HepG2 (cell line): ENCODE data around the gene SCFD2. TPM values are rescaled to one million over a fixed set of nuclear protein-coding genes. Genes with fewer than 3 reads are reported as not detected.

Experiments used
- CAMTA2 ChIP-seq: sonication (generic); formaldehyde crosslinking; IDR thresholded peaks from 2 replicates; pipeline ENCODE4 v1.4.0; 2020; ENCODE audit warnings: mild to moderate bottlenecking, missing genetic modification reagents, borderline replicate concordance
- GABPB1 ChIP-seq: IDR thresholded peaks from 2 replicates; pipeline ENCODE4 v1.6.1; 2016; ENCODE audit warnings: mild to moderate bottlenecking, missing genetic modification reagents, moderate library complexity, missing compliant biosample characterization
- KDM6A ChIP-seq: IDR thresholded peaks from 2 replicates; pipeline ENCODE4 v1.6.1; 2016; ENCODE audit warnings: low read depth
- KLF9 ChIP-seq: IDR thresholded peaks from 2 replicates; pipeline ENCODE4 v1.6.1; 2016; ENCODE audit warnings: low read depth
- MXI1 ChIP-seq: IDR thresholded peaks from 3 replicates; pipeline ENCODE4 v1.6.1; 2012; ENCODE audit warnings: low read depth, low read length, inconsistent platforms, borderline replicate concordance
- RELA ChIP-seq: sonication (generic); formaldehyde crosslinking; IDR thresholded peaks from 2 replicates; pipeline ENCODE4 v1.4.0; 2020; ENCODE audit warnings: missing genetic modification reagents
- RXRB ChIP-seq: IDR thresholded peaks from 2 replicates; pipeline ENCODE4 v1.6.1; 2016; ENCODE audit warnings: borderline replicate concordance, missing genetic modification reagents, missing compliant biosample characterization
- THAP11 ChIP-seq: IDR thresholded peaks from 2 replicates; pipeline ENCODE4 v1.6.1; 2016; ENCODE audit warnings: missing biosample characterization, missing genetic modification reagents
- ZBTB8A ChIP-seq: sonication (generic); formaldehyde crosslinking; IDR thresholded peaks from 2 replicates; pipeline ENCODE4 v1.4.0; 2020; ENCODE audit warnings: mild to moderate bottlenecking, low read depth, missing genetic modification reagents, borderline replicate concordance
- ZFAT ChIP-seq: sonication (generic); formaldehyde crosslinking; conservative IDR thresholded peaks from 2 replicates; pipeline ENCODE4 v1.8.1; 2023; ENCODE audit warnings: missing genetic modification reagents, inconsistent platforms
- ZNF282 ChIP-seq: fragments of 450-650 bp; IDR thresholded peaks from 2 replicates; pipeline ENCODE4 v1.6.1; 2018; ENCODE audit not compliant: partially characterized antibody
- ZNF547 ChIP-seq: sonication (generic); formaldehyde crosslinking; IDR thresholded peaks from 2 replicates; pipeline ENCODE4 v1.5.1; 2020; ENCODE audit warnings: mild to moderate bottlenecking, missing genetic modification reagents
- ZNF883 ChIP-seq: sonication (generic); formaldehyde crosslinking; IDR thresholded peaks from 2 replicates; pipeline ENCODE4 v1.5.1; 2020; ENCODE audit warnings: mild to moderate bottlenecking, missing genetic modification reagents; ENCODE audit errors: not compliant biosample characterization
- polyA plus RNA-seq, 8 experiments: library from polyadenylated mRNA; depleted of rRNA in 3 of 8; stranded (reverse) in 7 of 8; unstranded in 1 of 8; fragments of >200 nt; fragmentation: Illumina TruSeq in 4 of 8; extraction: Trizol in 4 of 8; gene quantifications; 2 replicates each; pipeline versions ENCODE4 v1.2.1 to v1.2.3, GENCODE V29; 2011 to 2016; ENCODE audit warnings: low read depth in 4 of 8, missing spikeins in 1 of 8, mixed read lengths in 1 of 8; ENCODE audit not compliant: insufficient read depth in 1 of 8
- total RNA-seq, 5 experiments: library from RNA; depleted of rRNA; stranded (reverse); fragments of >200 nt; fragmentation: Illumina TruSeq; extraction: Trizol; gene quantifications; 2 replicates each; pipeline ENCODE4 v1.2.3, GENCODE V29; 2016; ENCODE audit warnings: low read depth in 1 of 5
- TF ChIP-seq, protein P1 (sequence below): IDR thresholded peaks from 2 replicates; pipeline ENCODE4 v1.6.1; 2016; ENCODE audit warnings: low read depth, missing genetic modification reagents, missing compliant biosample characterization
- TF ChIP-seq, protein P2 (sequence below): sonication (generic); formaldehyde crosslinking; IDR thresholded peaks from 2 replicates; pipeline ENCODE4 v1.5.1; 2020; ENCODE audit warnings: missing genetic modification reagents, mild to moderate bottlenecking, borderline replicate concordance
- TF ChIP-seq, protein P3 (sequence below): fragments of 450-650 bp; IDR thresholded peaks from 2 replicates; pipeline ENCODE4 v1.6.1; 2016
- TF ChIP-seq, protein P4 (sequence below): sonication (generic); formaldehyde crosslinking; IDR thresholded peaks from 2 replicates; pipeline ENCODE4 v1.4.0; 2020; ENCODE audit warnings: missing genetic modification reagents
- TF ChIP-seq, protein P5 (sequence below): sonication (generic); formaldehyde crosslinking; IDR thresholded peaks from 2 replicates; pipeline ENCODE4 v1.5.0; 2020; ENCODE audit warnings: mild to moderate bottlenecking, low read depth, missing genetic modification reagents, borderline replicate concordance

SCFD2 gene
- total and polyA plus RNA-seq, 2 of the 13 experiments (the other 11 are each of a cell fraction or from before 2014, with no cell fraction given): 4.6 to 15.6 TPM

DNA sequence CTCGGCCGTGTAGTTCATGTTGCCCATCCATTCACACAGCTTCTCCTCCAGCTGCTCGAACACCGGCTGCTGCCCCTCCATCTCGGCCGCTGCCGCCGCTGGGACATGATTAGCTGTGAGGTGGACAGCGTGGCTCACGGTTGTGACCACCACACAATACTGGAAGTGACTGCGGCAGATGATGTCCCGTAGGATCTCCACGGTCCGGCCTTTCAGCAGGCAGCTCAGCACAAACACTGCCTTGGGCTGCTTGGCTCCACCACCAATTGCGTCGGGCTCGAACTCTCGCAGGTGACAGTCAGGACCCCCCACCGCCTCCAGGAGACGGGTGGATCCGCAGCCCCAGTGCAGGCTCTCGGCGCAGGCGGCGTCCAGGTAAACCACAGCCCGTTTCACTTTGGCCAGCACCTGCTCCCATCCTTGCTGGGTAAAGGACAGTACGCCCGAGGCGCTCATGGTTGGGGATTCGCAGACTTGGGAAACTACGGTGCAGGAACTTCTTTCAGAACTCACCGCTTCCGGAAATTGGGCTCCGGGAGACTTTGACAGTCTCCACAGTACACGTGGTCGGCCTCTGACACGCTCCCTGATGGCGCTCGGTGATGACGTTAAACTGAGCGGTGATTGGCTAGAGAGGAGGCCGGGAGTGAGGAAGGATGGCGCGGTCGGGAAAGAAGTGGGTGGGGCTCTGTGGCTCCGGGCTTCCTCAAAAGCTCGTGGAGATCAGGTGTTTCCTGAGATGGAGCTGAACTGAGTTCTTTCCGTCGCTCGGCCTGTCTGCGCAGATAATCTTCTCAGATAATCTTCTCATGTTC, at the start of gene SCFD2 (continued):
- TF ChIP-seq, protein P1, sequence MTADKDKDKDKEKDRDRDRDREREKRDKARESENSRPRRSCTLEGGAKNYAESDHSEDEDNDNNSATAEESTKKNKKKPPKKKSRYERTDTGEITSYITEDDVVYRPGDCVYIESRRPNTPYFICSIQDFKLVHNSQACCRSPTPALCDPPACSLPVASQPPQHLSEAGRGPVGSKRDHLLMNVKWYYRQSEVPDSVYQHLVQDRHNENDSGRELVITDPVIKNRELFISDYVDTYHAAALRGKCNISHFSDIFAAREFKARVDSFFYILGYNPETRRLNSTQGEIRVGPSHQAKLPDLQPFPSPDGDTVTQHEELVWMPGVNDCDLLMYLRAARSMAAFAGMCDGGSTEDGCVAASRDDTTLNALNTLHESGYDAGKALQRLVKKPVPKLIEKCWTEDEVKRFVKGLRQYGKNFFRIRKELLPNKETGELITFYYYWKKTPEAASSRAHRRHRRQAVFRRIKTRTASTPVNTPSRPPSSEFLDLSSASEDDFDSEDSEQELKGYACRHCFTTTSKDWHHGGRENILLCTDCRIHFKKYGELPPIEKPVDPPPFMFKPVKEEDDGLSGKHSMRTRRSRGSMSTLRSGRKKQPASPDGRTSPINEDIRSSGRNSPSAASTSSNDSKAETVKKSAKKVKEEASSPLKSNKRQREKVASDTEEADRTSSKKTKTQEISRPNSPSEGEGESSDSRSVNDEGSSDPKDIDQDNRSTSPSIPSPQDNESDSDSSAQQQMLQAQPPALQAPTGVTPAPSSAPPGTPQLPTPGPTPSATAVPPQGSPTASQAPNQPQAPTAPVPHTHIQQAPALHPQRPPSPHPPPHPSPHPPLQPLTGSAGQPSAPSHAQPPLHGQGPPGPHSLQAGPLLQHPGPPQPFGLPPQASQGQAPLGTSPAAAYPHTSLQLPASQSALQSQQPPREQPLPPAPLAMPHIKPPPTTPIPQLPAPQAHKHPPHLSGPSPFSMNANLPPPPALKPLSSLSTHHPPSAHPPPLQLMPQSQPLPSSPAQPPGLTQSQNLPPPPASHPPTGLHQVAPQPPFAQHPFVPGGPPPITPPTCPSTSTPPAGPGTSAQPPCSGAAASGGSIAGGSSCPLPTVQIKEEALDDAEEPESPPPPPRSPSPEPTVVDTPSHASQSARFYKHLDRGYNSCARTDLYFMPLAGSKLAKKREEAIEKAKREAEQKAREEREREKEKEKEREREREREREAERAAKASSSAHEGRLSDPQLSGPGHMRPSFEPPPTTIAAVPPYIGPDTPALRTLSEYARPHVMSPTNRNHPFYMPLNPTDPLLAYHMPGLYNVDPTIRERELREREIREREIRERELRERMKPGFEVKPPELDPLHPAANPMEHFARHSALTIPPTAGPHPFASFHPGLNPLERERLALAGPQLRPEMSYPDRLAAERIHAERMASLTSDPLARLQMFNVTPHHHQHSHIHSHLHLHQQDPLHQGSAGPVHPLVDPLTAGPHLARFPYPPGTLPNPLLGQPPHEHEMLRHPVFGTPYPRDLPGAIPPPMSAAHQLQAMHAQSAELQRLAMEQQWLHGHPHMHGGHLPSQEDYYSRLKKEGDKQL (CRISPR knock-in tag): no peak
- TF ChIP-seq ZNF282 (no peak), ZNF547 (peak; percentile 73), ZFAT (CRISPR knock-in tag) (no peak), THAP11 (CRISPR knock-in tag) (peak; percentile 91), KDM6A (CRISPR knock-in tag) (no peak), GABPB1 (CRISPR knock-in tag) (peak; percentile 87), RELA (no peak), MXI1 (peak; percentile 100), KLF9 (CRISPR knock-in tag) (0 out of 2 replicates have a peak, but pooled peaks have one; percentile 79), ZNF883 (CRISPR knock-in tag) (peak; percentile 83), ZBTB8A (CRISPR knock-in tag) (no peak), CAMTA2 (CRISPR knock-in tag) (no peak), RXRB (CRISPR knock-in tag) (no peak)
- TF ChIP-seq, protein P2, sequence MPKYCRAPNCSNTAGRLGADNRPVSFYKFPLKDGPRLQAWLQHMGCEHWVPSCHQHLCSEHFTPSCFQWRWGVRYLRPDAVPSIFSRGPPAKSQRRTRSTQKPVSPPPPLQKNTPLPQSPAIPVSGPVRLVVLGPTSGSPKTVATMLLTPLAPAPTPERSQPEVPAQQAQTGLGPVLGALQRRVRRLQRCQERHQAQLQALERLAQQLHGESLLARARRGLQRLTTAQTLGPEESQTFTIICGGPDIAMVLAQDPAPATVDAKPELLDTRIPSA (CRISPR knock-in tag): no peak
- TF ChIP-seq, protein P3, sequence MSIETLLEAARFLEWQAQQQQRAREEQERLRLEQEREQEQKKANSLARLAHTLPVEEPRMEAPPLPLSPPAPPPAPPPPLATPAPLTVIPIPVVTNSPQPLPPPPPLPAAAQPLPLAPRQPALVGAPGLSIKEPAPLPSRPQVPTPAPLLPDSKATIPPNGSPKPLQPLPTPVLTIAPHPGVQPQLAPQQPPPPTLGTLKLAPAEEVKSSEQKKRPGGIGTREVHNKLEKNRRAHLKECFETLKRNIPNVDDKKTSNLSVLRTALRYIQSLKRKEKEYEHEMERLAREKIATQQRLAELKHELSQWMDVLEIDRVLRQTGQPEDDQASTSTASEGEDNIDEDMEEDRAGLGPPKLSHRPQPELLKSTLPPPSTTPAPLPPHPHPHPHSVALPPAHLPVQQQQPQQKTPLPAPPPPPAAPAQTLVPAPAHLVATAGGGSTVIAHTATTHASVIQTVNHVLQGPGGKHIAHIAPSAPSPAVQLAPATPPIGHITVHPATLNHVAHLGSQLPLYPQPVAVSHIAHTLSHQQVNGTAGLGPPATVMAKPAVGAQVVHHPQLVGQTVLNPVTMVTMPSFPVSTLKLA: peak; percentile 97
- TF ChIP-seq, protein P4, sequence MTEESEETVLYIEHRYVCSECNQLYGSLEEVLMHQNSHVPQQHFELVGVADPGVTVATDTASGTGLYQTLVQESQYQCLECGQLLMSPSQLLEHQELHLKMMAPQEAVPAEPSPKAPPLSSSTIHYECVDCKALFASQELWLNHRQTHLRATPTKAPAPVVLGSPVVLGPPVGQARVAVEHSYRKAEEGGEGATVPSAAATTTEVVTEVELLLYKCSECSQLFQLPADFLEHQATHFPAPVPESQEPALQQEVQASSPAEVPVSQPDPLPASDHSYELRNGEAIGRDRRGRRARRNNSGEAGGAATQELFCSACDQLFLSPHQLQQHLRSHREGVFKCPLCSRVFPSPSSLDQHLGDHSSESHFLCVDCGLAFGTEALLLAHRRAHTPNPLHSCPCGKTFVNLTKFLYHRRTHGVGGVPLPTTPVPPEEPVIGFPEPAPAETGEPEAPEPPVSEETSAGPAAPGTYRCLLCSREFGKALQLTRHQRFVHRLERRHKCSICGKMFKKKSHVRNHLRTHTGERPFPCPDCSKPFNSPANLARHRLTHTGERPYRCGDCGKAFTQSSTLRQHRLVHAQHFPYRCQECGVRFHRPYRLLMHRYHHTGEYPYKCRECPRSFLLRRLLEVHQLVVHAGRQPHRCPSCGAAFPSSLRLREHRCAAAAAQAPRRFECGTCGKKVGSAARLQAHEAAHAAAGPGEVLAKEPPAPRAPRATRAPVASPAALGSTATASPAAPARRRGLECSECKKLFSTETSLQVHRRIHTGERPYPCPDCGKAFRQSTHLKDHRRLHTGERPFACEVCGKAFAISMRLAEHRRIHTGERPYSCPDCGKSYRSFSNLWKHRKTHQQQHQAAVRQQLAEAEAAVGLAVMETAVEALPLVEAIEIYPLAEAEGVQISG (CRISPR knock-in tag): peak; percentile 85
- TF ChIP-seq, protein P5, sequence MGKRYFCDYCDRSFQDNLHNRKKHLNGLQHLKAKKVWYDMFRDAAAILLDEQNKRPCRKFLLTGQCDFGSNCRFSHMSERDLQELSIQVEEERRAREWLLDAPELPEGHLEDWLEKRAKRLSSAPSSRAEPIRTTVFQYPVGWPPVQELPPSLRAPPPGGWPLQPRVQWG: no peak
